DOHH2 (cell line): ENCODE data around the gene LAMA3.

Experiments
- H3F3A ChIP-seq: fragments of 200-600 bp; sonication (generic), shearing (Covaris generic); 2 replicates; pipeline ENCODE4 v1.6.0; 2016; ENCODE audit warnings: antibody characterized with exemption, mild to moderate bottlenecking; ENCODE audit not compliant: control insufficient read depth, insufficient read depth
- H3K27ac ChIP-seq: fragments of 200-600 bp; sonication (generic); 2 replicates; pipeline ENCODE4 v1.5.1; 2014; ENCODE audit warnings: low read depth, mild to moderate bottlenecking, low read length, moderate library complexity
- H3K27me3 ChIP-seq: fragments of 200-600 bp; sonication (generic); 2 replicates; pipeline ENCODE4 v1.6.1; 2014; ENCODE audit warnings: mild to moderate bottlenecking, low read length, mixed read lengths; ENCODE audit not compliant: control insufficient read depth
- H3K36me3 ChIP-seq: fragments of 200-600 bp; sonication (generic); 2 replicates; pipeline ENCODE4 v1.6.1; 2014; ENCODE audit warnings: mild to moderate bottlenecking, low read length, moderate library complexity, mixed read lengths; ENCODE audit not compliant: control insufficient read depth
- H3K4me1 ChIP-seq: fragments of 200-600 bp; sonication (generic); 2 replicates; pipeline ENCODE4 v1.6.1; 2014; ENCODE audit warnings: mild to moderate bottlenecking, low read length, mixed read lengths; ENCODE audit not compliant: control insufficient read depth
- H3K4me2 ChIP-seq: fragments of 200-600 bp; sonication (generic); 2 replicates; pipeline ENCODE4 v1.6.0; 2014; ENCODE audit warnings: mild to moderate bottlenecking, low read length, moderate library complexity
- H3K4me3 ChIP-seq: fragments of 200-600 bp; sonication (generic); 2 replicates; pipeline ENCODE4 v1.5.1; 2014; ENCODE audit warnings: mild to moderate bottlenecking, low read length, mixed read lengths
- H3K79me2 ChIP-seq: fragments of 200-600 bp; sonication (generic); 2 replicates; pipeline ENCODE4 v1.6.1; 2014; ENCODE audit warnings: mild to moderate bottlenecking, low read length, mixed read lengths; ENCODE audit not compliant: control insufficient read depth
- H3K9me2 ChIP-seq: fragments of 200-600 bp; sonication (generic); replicated peaks from 2 replicates; pipeline ENCODE4 v1.6.1; 2014; ENCODE audit warnings: mild to moderate bottlenecking, low read length, mixed read lengths; ENCODE audit not compliant: control insufficient read depth
- H3K9me3 ChIP-seq: fragments of 200-600 bp; sonication (generic); 2 replicates; pipeline ENCODE4 v1.6.1; 2014; ENCODE audit warnings: antibody characterized with exemption, low read length, mixed read lengths; ENCODE audit not compliant: control insufficient read depth, insufficient read depth
- H4K20me1 ChIP-seq: fragments of 200-600 bp; sonication (generic); 2 replicates; pipeline ENCODE4 v1.6.0; 2014; ENCODE audit warnings: low read depth, mild to moderate bottlenecking, antibody characterized with exemption, low read length, moderate library complexity; ENCODE audit not compliant: control insufficient read depth, insufficient read depth
- CTCF ChIP-seq: fragments of 200-600 bp; sonication (generic); IDR thresholded peaks from one replicate; pipeline ENCODE4 v1.5.1; 2014; ENCODE audit warnings: antibody characterized with exemption, mild to moderate bottlenecking, low read depth, low read length; ENCODE audit not compliant: poor library complexity, severe bottlenecking
- EZH2phosphoT487 ChIP-seq: fragments of 200-600 bp; sonication (generic); IDR thresholded peaks from 2 replicates; pipeline ENCODE4 v1.6.1; 2017; ENCODE audit warnings: borderline replicate concordance, mild to moderate bottlenecking, antibody characterized with exemption, low read length, moderate library complexity, mixed read lengths

Gene LAMA3

GRCh38 chr18:23772327-23773024 is 83.2 kb downstream of the LAMA3 start:
- Histone ChIP-seq H3K4me3 (no peak overlapping the region), H3K27me3 (peaks cover 9% of the 10 kb centered on the region), H3K27ac (no peak overlapping the region), H4K20me1 (no peaks in the 10 kb centered on the region), H3F3A (no peaks in the 10 kb centered on the region), H3K9me2 (no peaks in the 10 kb centered on the region), H3K36me3 (no peaks in the 10 kb centered on the region), H3K4me2 (no peak overlapping the region), H3K4me1 (no peaks in the 10 kb centered on the region), H3K79me2 (no peaks in the 10 kb centered on the region), H3K9me3 (no peaks in the 10 kb centered on the region)
- TF ChIP-seq CTCF (no peak), EZH2phosphoT487 (no peak)

- peaks cover 9% of the 10 kb centered on the region for H3K27me3 ChIP-seq
- H3K9me2 ChIP-seq, result no peaks in the 10 kb centered on the region
- H3K27ac ChIP-seq, result no peak overlapping the region
- no peak for TF ChIP-seq CTCF
- no peak for TF ChIP-seq EZH2phosphoT487
- no peaks in the 10 kb centered on the region for H3F3A ChIP-seq
- no peaks in the 10 kb centered on the region for H3K36me3 ChIP-seq
- no peaks in the 10 kb centered on the region for H3K4me1 ChIP-seq
- no peaks in the 10 kb centered on the region for H4K20me1 ChIP-seq
- H3K9me3 ChIP-seq, result no peaks in the 10 kb centered on the region
- no peaks in the 10 kb centered on the region for H3K79me2 ChIP-seq
- no peak overlapping the region for H3K4me2 ChIP-seq
- H3K4me3 ChIP-seq, result no peak overlapping the region
These were observed 87.1 kb downstream of the LAMA3 start for GRCh38 chr18:23776306-23776705.

GRCh38 chr18:23778828-23779227 is 89.6 kb downstream of the LAMA3 start:
- Histone ChIP-seq H3K9me2 (no peaks in the 10 kb centered on the region), H4K20me1 (no peaks in the 10 kb centered on the region), H3K27me3 (peaks cover under 1% of the 10 kb centered on the region; the same call in 1 of the 2 replicates), H3K79me2 (no peaks in the 10 kb centered on the region), H3K9me3 (no peaks in the 10 kb centered on the region), H3K4me3 (no peak overlapping the region), H3K36me3 (no peaks in the 10 kb centered on the region), H3K27ac (no peak overlapping the region), H3F3A (no peaks in the 10 kb centered on the region), H3K4me1 (no peaks in the 10 kb centered on the region), H3K4me2 (no peak overlapping the region)
- TF ChIP-seq EZH2phosphoT487 (no peak), CTCF (no peak)
